HG03095 (cell line): ENCODE measurements around the gene SLC7A11.
A peak's percentile ranks its signal among the peaks of the same experiment; 100 is the strongest.

ENCODE experiments used
- ATAC-seq: cut with Tn5 transposase; IDR thresholded peaks from one replicate; pipeline ENCODE4 v1.9.1; 2021; ENCODE audit warnings: moderate library complexity; ENCODE audit not compliant: unreplicated experiment

The SLC7A11 gene

DNA sequence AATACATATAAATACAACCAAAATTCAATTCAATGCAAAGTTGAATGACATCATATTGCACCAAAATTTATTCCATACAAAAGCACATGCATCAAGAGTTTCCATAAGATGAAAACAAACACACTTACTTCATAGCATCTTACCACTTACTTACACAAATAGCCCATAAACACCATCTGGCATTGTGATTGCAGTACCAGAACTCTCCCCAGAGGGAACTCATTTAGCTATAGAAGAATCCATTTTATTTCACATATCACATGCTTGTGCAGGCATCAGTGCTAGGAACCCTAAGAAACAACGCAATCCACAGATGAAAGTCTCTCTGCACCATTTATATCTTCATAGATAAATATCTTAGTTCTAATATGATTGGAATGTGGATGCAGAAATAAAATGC lies 77.9 kb downstream of the SLC7A11 start:
- no peak for ATAC-seq

DNA sequence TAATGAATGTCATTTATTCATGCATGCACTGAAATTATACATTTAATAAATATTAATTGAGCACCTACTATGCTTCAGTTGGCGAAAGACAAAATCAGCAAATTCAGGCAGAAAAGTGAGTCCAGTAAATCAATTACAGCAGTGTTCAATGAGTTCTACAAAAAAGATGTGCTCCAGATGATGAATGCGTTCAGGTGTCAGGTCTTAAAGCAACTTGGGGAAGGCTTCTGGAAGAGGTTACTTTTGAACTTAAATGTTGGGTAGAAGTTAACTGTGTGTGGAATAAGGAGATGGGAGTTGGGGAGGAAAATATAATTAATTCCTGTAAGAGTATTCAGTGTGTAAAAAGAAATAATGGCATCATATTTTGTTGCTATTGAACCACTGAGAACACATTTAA lies 79.0 kb downstream of the SLC7A11 start:
- no peak for ATAC-seq

DNA sequence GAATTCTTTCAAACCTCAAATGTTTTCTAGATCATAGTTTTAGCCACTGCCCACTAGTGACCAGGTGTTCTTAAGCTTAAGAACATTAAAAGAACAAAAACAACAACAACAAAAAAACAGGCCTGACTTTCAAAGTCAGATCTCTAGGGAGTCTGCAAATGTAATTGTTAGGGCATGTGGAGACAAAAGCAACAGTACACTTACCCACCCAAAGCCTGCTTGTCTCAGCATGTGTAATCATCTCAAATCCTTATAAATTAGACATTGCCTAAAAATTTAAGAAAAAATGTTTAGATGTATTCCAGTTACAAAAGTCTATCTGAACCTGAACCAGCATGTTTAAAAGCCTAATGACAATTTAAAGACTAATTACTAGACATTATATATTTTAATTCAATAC lies 79.9 kb downstream of the SLC7A11 start:
- no peak for ATAC-seq

DNA sequence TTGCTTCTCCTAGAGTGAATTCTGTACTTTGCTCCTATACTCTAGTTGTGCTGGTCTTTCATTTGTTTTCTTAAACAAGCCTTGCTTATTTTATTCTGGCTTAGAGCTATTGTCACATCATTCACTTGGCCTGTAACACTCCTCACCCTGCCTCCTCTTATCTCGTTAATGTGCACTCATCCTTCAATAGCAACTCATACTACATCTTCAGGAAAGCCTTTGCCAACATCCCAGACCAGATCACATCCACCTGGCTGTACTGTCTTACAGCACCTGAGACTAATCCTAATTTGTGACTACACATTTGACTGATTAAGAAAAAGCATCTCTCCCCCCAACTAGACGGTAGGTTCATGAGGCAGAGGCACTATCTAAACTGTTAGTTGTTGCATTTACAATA lies 80.8 kb downstream of the SLC7A11 start:
- ATAC-seq: no peak

DNA sequence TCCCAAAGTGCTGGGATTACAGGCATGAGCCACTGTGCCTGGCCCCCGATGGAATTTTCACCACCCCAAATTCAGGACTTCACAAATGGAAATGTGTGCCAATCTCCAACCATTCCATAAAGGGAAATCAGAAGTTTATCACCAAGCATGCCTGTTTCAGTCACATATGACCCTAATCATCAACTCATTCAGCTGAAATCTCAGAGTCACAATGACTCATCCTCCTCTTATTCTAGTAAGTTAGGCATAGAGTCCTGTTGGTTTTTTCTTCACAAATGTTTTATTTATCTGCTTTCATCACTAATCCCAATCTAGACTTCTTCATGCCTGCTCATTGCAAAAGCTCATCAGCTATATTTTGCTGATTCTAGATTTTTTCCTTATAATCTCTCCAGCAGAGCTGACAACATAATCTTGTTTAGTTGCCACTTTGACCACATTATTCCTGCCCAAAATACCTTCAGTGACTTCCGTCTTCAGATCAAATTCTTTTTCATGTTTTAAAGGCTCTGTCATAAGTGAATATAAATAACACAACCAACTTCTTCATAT lies 83.3 kb downstream of the SLC7A11 start:
- no peak for ATAC-seq

DNA sequence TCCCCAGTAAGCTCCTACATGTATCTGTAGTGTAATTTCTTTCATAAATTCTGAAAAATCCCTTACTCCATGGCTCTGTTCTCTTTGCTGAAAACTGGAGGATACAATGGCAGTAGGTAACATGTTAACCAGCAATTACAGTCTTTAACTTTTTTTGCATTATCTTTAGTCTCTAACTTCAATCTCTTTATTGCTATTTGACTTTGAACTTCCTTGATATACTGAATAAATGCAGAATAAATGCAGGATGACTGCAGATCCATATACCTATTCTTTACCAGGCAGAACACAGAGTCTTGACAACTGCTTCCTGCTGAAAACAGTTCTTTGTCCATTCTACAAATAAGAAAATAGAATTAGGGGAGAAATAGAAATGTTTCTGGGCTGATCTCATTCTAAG lies 101.3 kb downstream of the SLC7A11 start:
- ATAC-seq: no peak

DNA sequence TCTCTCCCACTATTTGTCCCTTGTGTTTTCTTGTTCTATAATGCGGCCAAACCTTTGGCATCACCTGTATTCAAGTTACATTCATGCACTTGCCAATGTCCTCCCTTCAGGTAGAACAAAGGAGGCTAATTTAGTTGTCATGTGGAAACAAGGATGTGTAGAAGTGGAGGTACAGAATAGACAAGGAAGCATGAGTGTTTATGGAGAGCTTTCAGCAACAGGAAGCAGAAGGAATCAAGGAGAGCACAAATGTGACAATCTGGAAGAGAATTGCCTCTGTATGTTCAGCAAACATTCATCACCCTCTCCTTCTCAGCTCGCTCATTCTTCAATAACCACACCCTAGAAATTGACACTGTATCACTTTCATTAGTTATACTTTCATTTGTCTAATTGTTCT lies 103.4 kb downstream of the SLC7A11 start:
- ATAC-seq: no peak

DNA sequence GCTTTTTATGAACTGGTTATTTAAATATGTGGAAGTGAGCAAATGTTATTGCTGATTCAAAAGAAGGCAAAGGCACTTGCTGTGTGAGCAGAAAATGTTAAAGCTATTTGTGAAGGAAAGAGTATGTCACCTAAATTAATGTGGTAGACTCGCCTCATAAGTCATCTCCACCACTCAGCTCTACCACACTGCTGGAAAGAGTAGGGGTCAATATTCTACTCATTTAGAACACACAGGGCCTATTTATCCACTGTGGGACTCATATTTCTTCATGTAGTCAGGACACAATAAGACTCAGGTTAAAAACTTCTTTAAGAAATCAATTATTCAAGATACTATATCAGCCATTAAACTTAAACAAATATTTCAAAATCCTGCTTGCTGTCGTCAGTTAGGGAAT lies 106.5 kb downstream of the SLC7A11 start:
- ATAC-seq: no peak

DNA sequence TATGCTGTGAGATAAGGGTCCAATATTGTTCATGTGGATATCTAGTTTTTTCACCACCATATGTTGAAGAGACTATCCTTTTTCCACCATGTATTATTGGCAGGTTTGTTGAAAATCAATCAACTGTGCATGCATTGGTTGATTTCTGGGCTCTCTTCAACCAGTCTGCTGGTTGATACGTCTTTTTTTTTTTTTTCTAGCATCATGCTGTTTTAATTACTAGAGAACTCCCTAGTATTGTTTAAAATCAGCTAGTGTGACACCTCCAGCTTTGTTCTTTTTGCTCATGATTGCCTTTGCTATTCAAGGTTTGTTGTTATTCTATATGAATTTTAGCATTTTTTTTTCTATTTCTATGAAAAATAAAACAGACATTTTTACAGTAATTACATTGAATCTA lies 123.9 kb downstream of the SLC7A11 start:
- ATAC-seq: no peak

DNA sequence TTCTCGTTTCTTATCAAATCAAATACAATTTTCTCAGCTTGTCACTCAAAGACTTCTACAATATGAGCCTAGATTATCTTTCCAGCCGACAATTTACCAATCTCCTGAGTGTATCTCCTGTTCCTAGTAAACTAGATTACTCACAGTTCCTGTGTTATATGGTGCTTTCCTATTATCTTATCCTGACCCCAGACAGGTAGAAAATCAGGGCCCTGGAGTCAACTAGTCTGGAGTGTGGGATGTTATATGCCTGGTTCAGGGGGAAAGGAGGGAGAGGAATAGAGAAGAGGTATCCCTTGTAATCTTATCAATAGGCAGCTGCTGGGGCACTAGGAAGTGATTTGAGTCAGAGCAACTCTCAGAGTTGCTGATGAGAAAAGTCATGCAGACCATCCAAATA lies 127.1 kb downstream of the SLC7A11 start:
- ATAC-seq: no peak

DNA sequence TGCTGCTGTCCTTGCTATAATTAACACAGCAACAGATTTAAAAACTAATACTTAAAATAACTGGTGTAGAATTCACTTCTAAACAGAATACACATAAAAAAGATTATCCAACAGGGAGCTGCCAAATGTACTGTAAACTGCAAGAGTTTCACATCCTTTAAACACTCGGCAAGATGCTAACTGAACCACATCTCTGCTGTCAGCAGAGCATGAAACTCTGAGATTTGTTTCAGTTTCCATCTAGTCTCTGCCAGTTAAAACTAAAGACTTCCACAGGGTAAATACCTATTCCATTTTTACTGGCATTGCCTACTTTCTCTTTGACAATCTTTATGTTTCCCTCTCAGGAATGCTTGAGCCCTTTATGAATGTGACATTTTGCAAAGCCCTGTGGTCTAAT lies 127.7 kb downstream of the SLC7A11 start:
- peak; percentile 99 for ATAC-seq
